ENCODE data around the gene BRD4.
A peak's percentile ranks its signal among the peaks of the same experiment; 100 is the strongest.

The BRD4 gene

DNA sequence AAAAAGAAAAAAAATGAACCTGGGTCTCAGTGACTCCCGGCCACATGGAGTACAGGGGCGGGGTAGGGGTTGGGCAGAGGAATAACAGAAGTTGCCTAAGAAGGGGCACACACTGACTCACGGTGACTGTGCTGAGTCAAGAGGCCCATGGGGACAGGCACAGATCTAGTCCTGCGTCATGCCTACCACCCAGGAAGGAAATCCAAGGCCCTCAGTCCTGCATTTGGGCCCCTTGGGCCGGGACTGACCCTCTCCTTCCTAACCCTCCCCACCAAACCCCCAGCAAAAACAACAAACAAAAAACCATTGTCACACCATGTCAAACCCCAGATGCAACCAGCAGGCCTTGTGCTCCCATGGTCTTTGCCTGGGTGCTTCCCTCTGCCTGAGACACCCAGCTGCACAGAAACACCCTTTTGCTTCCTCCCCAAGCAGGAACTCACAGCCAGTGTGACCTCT is 122.0 kb downstream of the BRD4 start:
- TF ChIP-seq CTCF (conservative IDR thresholded peaks at IDR 0.05; ENCODE audit: low read depth, low read length), result no peak

DNA sequence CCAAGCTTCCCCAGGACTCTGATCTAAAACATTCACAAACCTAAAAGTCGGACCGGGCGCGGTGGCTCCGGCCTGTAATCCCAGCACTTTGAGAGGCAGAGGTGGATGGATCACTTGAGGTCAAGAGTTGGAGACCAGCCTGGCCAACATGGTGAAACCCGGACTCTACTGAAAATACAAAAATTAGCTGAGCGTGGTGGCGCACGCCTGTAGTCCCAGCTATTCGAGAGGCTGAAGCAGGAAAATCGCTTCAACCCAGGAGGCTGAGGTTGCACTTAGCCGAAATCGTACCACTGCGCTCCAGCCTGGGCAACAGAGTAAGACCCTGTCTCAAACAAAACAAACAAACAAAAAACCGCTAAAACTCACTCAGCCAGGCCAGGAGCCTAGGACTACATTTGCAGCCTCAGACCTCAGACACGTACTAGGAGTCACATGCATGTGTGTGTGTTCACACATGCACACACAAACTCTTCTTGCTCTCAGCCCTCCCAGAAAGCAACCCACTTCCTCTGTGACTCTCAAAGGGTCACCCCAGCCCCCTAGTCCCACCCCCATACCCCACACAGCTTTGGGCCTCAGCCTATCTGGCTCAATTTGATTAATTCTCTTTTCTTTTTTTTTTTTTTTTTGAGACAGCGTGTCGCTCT is 130.8 kb downstream of the BRD4 start:
- DNase-seq (ENCODE audit: low read depth), result no peak
- TF ChIP-seq CTCF (conservative IDR thresholded peaks at IDR 0.05; ENCODE audit: low read depth, low read length), result no peak
- peak overlapping the region; percentile 33 for H3K4me3 ChIP-seq (ENCODE audit: low read length)

More for the DNA sequence above, 122.0 kb downstream of the BRD4 start:
- peak; percentile 29 for DNase-seq (ENCODE audit: low read depth)
- no peak overlapping the region for H3K4me3 ChIP-seq (ENCODE audit: low read length)

DNA sequence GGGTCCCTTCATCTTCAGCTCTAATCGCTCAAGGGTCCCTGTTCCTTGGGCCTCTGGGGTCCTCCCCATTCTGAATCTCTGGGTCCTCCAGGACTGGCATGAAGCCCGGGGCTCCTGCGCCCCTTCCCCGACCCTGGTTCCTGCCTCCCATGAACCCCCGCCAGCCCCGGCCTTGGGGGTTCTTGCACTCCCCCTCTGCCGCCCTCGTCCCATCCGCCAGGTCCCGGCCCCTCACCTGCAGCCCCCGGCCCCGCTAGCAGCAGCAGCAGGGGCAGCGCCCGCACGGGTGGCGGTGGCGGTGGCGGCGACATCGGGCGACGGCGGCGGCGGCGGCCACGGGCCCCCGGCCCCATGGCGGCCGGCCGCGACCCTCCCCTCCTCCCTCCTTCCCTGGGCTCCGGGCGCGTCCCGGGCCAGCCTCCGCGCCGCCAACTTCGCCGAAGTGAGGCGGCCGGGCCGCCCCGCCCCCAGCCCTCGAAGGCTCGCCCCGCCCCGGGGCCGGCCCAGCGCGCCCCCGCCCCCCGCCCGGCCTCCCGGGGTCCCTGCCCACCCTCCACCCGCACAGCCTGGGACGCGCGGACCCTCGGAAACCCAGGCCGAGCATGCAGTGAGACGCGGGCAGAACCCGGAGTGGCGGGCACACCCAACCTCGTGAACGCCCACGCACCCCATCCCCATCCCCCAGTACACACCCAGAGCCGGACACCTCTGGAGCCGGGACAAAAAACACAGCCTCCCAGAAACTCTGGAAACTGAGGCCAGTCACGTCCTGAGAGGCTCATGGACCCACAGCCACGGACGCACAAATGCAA is 131.6 kb downstream of the BRD4 start, which contains the start of gene NOTCH3:
NOTCH3 (minus strand) TSS at position 443 of the 812 bp plus-strand sequence; CDS start at position 353, 90 bp downstream.
- H3K4me3 ChIP-seq (ENCODE audit: low read length), result peak within 1 kb of the TSS; percentile 65
- no peak for DNase-seq (ENCODE audit: low read depth)
- no peak for TF ChIP-seq CTCF (conservative IDR thresholded peaks at IDR 0.05; ENCODE audit: low read depth, low read length)

GRCh38 chr19:15199661-15200552 is 132.4 kb downstream of the BRD4 start:
- no peak for TF ChIP-seq CTCF (conservative IDR thresholded peaks at IDR 0.05; ENCODE audit: low read depth, low read length)
- no peak for DNase-seq (ENCODE audit: low read depth)
- H3K4me3 ChIP-seq (ENCODE audit: low read length), result peak overlapping the region; percentile 65

DNA sequence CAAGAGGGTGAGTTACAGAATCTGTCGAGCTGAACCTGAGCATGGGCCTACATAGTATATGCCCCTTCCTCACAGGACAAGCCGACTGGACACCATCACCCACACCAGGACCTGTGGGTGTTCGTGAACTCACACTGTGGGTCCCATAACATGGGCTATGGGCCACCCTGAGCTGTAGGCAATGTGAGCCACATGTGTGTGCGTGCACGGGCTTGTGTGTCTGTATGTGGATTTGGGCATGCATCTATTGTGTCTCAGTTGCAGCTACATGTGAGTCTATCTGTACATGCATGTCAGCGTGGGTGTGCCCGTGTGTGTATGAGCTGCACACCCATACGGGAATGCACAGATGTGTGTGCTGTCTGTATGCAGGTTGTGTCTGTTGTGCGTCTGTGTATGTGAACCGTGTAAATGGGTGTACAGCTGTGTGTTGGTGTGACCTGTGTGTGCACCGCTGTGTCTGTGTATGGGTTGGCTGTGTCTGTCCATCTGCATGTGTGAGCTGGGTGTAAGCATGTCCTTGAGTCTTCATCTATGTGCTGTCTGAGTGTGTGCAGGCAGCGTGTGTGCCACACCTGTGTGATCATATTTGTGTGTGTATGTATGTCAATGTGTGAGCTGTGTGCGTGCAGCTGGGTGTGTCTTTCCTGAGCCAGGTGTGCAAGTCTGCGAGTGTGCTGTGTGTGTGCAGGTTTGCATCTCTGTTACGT is 133.2 kb downstream of the BRD4 start:
- peak overlapping the region; percentile 7 for H3K4me3 ChIP-seq (ENCODE audit: low read length)
- no peak for DNase-seq (ENCODE audit: low read depth)
- no peak for TF ChIP-seq CTCF (conservative IDR thresholded peaks at IDR 0.05; ENCODE audit: low read depth, low read length)

GRCh38 chr19:15197942-15198341 is 134.4 kb downstream of the BRD4 start:
- TF ChIP-seq CTCF (conservative IDR thresholded peaks at IDR 0.05; ENCODE audit: low read depth, low read length), result no peak
- DNase-seq (ENCODE audit: low read depth), result no peak
- H3K4me3 ChIP-seq (ENCODE audit: low read length), result no peak overlapping the region

Measured in retinal pigment epithelial cell (primary cell).